ENCODE measurements around the gene ABO.
"Not testable (repeated sequence)": the region's sequence is repeated elsewhere in the genome, so short reads cannot be mapped to it uniquely, and the experiment has no call there.

Gene ABO

GRCh38 chr9:133261753-133262120, 13.3 kb downstream of the ABO start:
- DNase-seq: no peak

- no peak for DNase-seq
Measured at GRCh38 chr9:133261103-133261752, 13.8 kb downstream of the ABO start.

GRCh38 chr9:133260334-133261102, 14.5 kb downstream of the ABO start:
- DNase-seq: no peak

GRCh38 chr9:133258061-133259015, 16.7 kb downstream of the ABO start:
- no peak for DNase-seq

GRCh38 chr9:133257465-133257956, 17.5 kb downstream of the ABO start:
- DNase-seq: no peak

- DNase-seq: no peak
Measured at GRCh38 chr9:133256686-133257091, 18.3 kb downstream of the ABO start.

- no peak for DNase-seq
Measured at GRCh38 chr9:133256136-133256461, 18.9 kb downstream of the ABO start.

GRCh38 chr9:133255371-133256135, 19.4 kb downstream of the ABO start:
- no peak for DNase-seq

GRCh38 chr9:133254471-133254870, 20.5 kb downstream of the ABO start:
- DNase-seq: no peak

- DNase-seq: no peak
Measured at GRCh38 chr9:133253268-133253667, 21.7 kb downstream of the ABO start.

GRCh38 chr9:133252301-133253020, 22.5 kb downstream of the ABO start:
- DNase-seq: no peak

GRCh38 chr9:133251773-133252172, 23.2 kb downstream of the ABO start:
- no peak for DNase-seq

GRCh38 chr9:133251221-133251620, 23.8 kb downstream of the ABO start:
- DNase-seq: not testable (repeated sequence)

GRCh38 chr9:133250741-133251170, 24.2 kb downstream of the ABO start:
- no peak for DNase-seq

- DNase-seq: no peak
Measured at GRCh38 chr9:133249337-133249736, 25.7 kb downstream of the ABO start.

- no peak for DNase-seq
Measured at GRCh38 chr9:133248726-133249295, 26.2 kb downstream of the ABO start.

- DNase-seq: no peak
Measured at GRCh38 chr9:133247632-133248031, 27.4 kb downstream of the ABO start.

GRCh38 chr9:133246991-133247390, 28.0 kb downstream of the ABO start:
- DNase-seq: no peak

- DNase-seq: no peak
Measured at GRCh38 chr9:133246562-133246961, 28.4 kb downstream of the ABO start.

GRCh38 chr9:133242991-133243390, 32.0 kb downstream of the ABO start:
- no peak for DNase-seq

- no peak for DNase-seq
Measured at GRCh38 chr9:133242241-133242640, 32.8 kb downstream of the ABO start.
